ENCODE results near the gene SUDS3. TPM values are rescaled to one million over a fixed set of nuclear protein-coding genes. Genes with fewer than 3 reads are reported as not detected.
"Not testable (repeated sequence)": the region's sequence is repeated elsewhere in the genome, so short reads cannot be mapped to it uniquely, and the experiment has no call there.

Gene SUDS3
- total RNA-seq, 3 donors from 2014 or later: 35.2 to 56.4 (median 50.9) TPM

DNA sequence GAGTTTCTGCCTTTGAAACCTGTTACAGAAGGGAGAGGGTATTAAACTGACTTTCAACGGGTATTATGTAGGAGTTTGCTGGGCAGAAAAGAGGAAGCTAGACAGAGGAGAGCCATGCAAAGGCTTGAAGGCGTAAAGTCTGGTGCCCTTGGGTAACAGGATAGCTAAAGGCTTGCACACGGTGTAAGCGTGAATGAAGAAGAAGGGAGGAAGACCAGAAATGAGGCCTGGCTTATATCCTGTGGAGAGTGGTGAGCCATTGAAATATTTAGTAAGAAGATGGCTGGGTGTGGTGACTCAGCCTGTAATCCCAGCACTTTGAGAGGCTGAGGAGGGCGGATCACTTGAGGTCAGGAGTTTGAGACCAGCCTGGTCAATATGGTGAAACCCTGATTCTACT lies 22.6 kb downstream of the SUDS3 start:
- H3K4me3 ChIP-seq: no peak overlapping the region
- TF ChIP-seq, protein P1, sequence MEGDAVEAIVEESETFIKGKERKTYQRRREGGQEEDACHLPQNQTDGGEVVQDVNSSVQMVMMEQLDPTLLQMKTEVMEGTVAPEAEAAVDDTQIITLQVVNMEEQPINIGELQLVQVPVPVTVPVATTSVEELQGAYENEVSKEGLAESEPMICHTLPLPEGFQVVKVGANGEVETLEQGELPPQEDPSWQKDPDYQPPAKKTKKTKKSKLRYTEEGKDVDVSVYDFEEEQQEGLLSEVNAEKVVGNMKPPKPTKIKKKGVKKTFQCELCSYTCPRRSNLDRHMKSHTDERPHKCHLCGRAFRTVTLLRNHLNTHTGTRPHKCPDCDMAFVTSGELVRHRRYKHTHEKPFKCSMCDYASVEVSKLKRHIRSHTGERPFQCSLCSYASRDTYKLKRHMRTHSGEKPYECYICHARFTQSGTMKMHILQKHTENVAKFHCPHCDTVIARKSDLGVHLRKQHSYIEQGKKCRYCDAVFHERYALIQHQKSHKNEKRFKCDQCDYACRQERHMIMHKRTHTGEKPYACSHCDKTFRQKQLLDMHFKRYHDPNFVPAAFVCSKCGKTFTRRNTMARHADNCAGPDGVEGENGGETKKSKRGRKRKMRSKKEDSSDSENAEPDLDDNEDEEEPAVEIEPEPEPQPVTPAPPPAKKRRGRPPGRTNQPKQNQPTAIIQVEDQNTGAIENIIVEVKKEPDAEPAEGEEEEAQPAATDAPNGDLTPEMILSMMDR (IDR thresholded peaks at IDR 0.05): no peak
- no peak for ATAC-seq
- no peaks in the 10 kb centered on the region for H3K9me3 ChIP-seq
- no peak for DNase-seq
- H3K36me3 ChIP-seq (ENCODE audit: low read depth): no peaks in the 10 kb centered on the region
- H3K4me1 ChIP-seq (ENCODE audit: low read depth): no peaks in the 10 kb centered on the region
- intact Hi-C loops (cut with DNase I, micrococcal nuclease): no loop called here

DNA sequence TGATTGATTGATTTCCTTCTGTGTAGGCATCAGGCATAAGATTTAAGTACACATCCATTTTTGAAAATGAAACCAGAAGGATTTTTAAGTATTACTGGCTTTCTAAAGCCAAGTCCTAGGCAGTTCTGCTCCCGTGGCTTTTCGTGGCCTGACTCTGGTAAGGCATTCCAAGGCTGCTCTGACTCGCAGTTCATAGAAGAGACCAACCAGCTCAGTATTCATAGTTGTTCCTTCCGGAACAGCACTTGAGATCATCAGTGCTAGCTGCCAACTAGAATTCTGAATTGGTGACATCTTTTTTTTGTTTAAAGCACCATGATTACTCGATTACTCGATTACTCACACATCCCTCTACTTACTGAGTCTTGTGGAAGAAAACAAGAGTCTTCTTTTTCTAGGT lies 25.9 kb downstream of the SUDS3 start:
- no peak overlapping the region for H3K4me3 ChIP-seq
- H3K4me1 ChIP-seq (ENCODE audit: low read depth): no peaks in the 10 kb centered on the region
- ATAC-seq (no peak), DNase-seq (no peak)
- TF ChIP-seq, protein P1 (IDR thresholded peaks at IDR 0.05): no peak
- H3K36me3 ChIP-seq (ENCODE audit: low read depth): no peaks in the 10 kb centered on the region
- no peaks in the 10 kb centered on the region for H3K9me3 ChIP-seq
- intact Hi-C loops (cut with DNase I, micrococcal nuclease): no loop called here

DNA sequence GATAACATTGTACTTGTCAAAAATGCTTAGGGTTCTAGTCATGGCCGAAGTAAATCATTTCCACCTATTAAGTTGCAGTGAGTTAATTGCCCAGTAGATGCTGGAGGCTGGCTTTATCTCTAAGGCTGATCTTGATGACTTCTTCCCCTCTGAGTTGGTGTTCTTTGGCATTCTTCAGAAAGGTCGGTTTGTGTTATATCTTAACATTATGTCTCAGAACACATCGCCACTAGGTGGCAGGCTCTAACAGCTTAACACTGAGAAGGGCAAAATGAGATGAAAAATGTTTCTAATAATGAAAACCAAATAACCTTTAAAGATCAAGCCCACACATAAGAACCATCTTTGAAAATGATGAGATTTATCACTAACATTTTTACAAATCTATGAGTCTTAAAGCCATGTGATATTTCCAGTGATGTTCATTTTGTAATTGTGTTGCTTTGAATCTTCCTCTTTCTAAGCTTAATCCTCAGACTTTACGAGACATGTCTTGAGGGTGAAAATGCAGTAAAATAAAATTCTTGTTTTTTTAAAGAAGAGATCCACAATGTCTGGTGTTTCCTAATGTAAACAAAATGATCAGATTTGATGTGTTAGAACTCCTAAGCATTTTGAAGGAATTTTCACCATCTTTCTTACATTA lies 28.6 kb downstream of the SUDS3 start:
- intact Hi-C loops (cut with DNase I, micrococcal nuclease): no loop called here
- peak in 1 of 3 donors; percentile 88 for DNase-seq
- no peak overlapping the region for H3K4me3 ChIP-seq
- H3K36me3 ChIP-seq (ENCODE audit: low read depth): no peaks in the 10 kb centered on the region
- peak; percentile 59 for ATAC-seq
- TF ChIP-seq, protein P1 (IDR thresholded peaks at IDR 0.05): peak; percentile 51
- no peaks in the 10 kb centered on the region for H3K9me3 ChIP-seq
- H3K4me1 ChIP-seq (ENCODE audit: low read depth): no peaks in the 10 kb centered on the region

DNA sequence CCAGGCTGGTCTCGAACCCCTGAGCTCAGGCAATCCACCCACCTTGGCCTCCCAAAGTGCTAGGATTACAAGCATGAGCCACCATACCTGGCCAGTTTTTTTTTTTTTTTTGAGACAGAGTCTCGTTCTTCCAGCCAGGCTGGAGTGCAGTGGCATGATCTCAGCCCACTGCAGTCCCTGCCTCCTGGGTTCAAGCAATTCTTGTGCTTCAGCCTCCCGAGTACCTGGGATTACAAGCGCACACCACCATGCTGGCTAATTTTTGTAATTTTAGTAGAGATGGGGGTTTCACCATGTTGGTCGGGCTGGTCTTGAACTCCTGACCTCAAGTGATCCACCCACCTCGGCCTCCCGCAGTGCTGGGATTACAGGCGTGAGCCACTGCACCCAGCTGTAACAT lies 31.9 kb downstream of the SUDS3 start:
- H3K9me3 ChIP-seq; H3K36me3 ChIP-seq (ENCODE audit: low read depth); intact Hi-C loops (cut with DNase I, micrococcal nuclease); H3K4me3 ChIP-seq; H3K4me1 ChIP-seq (ENCODE audit: low read depth); DNase-seq; ATAC-seq: not testable (repeated sequence)

DNA sequence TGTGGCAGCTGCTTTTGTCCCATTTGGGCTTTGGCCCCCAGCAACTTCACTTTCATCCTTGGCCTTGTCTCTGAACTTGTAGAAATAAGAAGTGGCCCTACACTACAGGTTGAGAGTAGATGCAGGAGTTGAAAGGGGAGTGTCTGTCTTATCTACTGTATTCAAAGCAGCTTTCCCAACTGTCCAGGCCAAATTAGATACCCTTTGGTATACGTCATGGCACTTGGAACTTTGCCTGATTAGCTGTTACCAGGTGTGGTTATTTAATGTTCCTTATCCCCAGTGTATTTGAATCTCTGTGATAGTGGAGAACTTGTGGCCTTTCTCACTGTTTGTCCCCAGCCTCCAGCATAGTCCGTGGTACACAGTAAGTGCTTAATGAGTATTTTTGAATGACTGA lies 33.5 kb downstream of the SUDS3 start:
- ATAC-seq (peak; percentile 69), DNase-seq (peak in 1 of 3 donors; percentile 18)
- peaks cover 3% of the 10 kb centered on the region for H3K36me3 ChIP-seq (ENCODE audit: low read depth)
- H3K4me3 ChIP-seq: no peak overlapping the region
- H3K9me3 ChIP-seq: no peaks in the 10 kb centered on the region
- no peaks in the 10 kb centered on the region for H3K4me1 ChIP-seq (ENCODE audit: low read depth)
- TF ChIP-seq, protein P1 (IDR thresholded peaks at IDR 0.05): no peak
- intact Hi-C loops (cut with DNase I, micrococcal nuclease): no loop called here

DNA sequence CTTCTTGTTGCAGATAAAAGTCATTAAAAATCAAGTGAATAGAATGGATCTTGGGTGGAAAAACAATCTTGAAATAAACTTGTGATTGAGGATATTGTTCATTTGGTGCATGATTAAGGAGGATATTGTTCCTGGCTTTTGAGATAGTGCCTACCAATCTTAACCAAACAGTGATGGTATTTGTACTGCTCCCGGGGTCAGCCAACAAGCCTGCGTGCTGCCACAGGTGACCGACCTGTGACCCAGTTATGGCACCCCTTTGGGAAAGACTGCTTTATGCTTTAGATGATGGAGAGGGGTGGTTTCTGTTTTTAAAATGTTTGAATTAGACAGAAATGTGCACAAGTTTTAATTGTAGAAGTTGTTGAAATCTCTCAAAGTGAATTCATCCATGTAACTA lies 41.6 kb downstream of the SUDS3 start:
- no peaks in the 10 kb centered on the region for H3K9me3 ChIP-seq
- DNase-seq (no peak), ATAC-seq (no peak)
- no peaks in the 10 kb centered on the region for H3K4me1 ChIP-seq (ENCODE audit: low read depth)
- H3K36me3 ChIP-seq (ENCODE audit: low read depth): no peaks in the 10 kb centered on the region
- intact Hi-C loops (cut with DNase I, micrococcal nuclease): no loop called here
- no peak overlapping the region for H3K4me3 ChIP-seq
- TF ChIP-seq, protein P1 (IDR thresholded peaks at IDR 0.05): no peak

Data from mucosa of descending colon (tissue), 3 donors.